Activated effector memory CD4-positive, alpha-beta T cell treated with Interleukin-2 at 50 U/mL for 16 hours (primary cell): ENCODE data around the gene PPDPF.
"Not testable (repeated sequence)": the region's sequence is repeated elsewhere in the genome, so short reads cannot be mapped to it uniquely, and the experiment has no call there.

Experiments used
- DNase-seq: peaks from one replicate; pipeline ENCODE4 v3.0.0-alpha.2; 2020

The PPDPF gene

GRCh38 chr20:63553251-63553932 lies 32.8 kb downstream of the PPDPF start:
- peak; percentile 78 for DNase-seq

- DNase-seq: no peak
Observed at GRCh38 chr20:63553933-63554290, 33.3 kb downstream of the PPDPF start, which contains the start of gene FNDC11. TSS of gene FNDC11 (plus strand) at chr20:63554159. CDS start at chr20:63555664, 1,505 bp downstream.

GRCh38 chr20:63554361-63555278 lies 34.1 kb downstream of the PPDPF start:
- DNase-seq: no peak

GRCh38 chr20:63555661-63556381 lies 35.3 kb downstream of the PPDPF start:
- no peak for DNase-seq

GRCh38 chr20:63556873-63557478 lies 36.4 kb downstream of the PPDPF start:
- no peak for DNase-seq

- no peak for DNase-seq
Observed at GRCh38 chr20:63557481-63557891, 36.9 kb downstream of the PPDPF start.

- DNase-seq: no peak
Observed at GRCh38 chr20:63558804-63559484, 38.4 kb downstream of the PPDPF start.

- DNase-seq: not testable (repeated sequence)
Observed at GRCh38 chr20:63559485-63560332, 39.1 kb downstream of the PPDPF start.

GRCh38 chr20:63560333-63560805 lies 39.8 kb downstream of the PPDPF start:
- no peak for DNase-seq

- DNase-seq: no peak
Observed at GRCh38 chr20:63560856-63561609, 40.5 kb downstream of the PPDPF start.

- no peak for DNase-seq
Observed at GRCh38 chr20:63561624-63562396, 41.2 kb downstream of the PPDPF start.

- DNase-seq: no peak
Observed at GRCh38 chr20:63562461-63563224, 42.1 kb downstream of the PPDPF start.

GRCh38 chr20:63563225-63563935 lies 42.8 kb downstream of the PPDPF start:
- DNase-seq: no peak

GRCh38 chr20:63564036-63564810 lies 43.7 kb downstream of the PPDPF start:
- no peak for DNase-seq

- no peak for DNase-seq
Observed at GRCh38 chr20:63565021-63565698, 44.6 kb downstream of the PPDPF start.

GRCh38 chr20:63565699-63566335 lies 45.3 kb downstream of the PPDPF start:
- DNase-seq: no peak
